KOPT-K1 (cell line): Measurements from ENCODE around the gene NMT1.

Experiments
- H3K27ac ChIP-seq: fragments of 200-600 bp; sonication (generic); 2 replicates; pipeline ENCODE4 v1.5.1; 2016; ENCODE audit warnings: antibody characterized with exemption, mild to moderate bottlenecking, low read depth, low read length; ENCODE audit not compliant: poor library complexity, severe bottlenecking
- H3K36me3 ChIP-seq: fragments of 200-600 bp; sonication (generic); 2 replicates; pipeline ENCODE4 v1.5.1; 2017; ENCODE audit warnings: antibody characterized with exemption, mild to moderate bottlenecking, low read length, moderate library complexity; ENCODE audit not compliant: insufficient read depth
- H3K9me3 ChIP-seq: fragments of 200-600 bp; sonication (generic); 2 replicates; pipeline ENCODE4 v1.5.1; 2017; ENCODE audit warnings: antibody characterized with exemption, low read length, mild to moderate bottlenecking; ENCODE audit not compliant: insufficient read depth, poor library complexity, severe bottlenecking

NMT1 gene

DNA sequence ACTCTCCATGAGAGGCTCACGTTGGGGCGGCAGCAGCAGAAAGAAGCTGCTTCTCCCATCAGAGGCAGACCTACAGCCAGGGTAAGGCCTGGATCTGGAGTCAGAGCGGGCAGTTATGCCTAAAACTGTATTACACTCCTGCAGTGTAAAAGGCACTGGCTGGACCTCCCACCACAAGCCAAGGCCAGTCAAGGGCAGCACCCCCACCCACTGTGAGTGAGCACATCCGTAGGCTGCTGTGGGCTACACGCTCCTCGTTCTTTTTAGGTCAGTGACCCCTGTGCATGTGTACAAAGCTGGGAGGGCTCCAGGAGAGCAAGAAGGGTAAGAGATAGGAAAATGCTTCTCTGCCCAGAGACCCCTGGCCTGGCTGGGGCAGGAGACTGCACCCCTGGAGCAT lies 30.4 kb upstream of the NMT1 start:
- no peaks in the 10 kb centered on the region for H3K9me3 ChIP-seq
- H3K27ac ChIP-seq, result no peak overlapping the region
- peaks cover 82% of the 10 kb centered on the region for H3K36me3 ChIP-seq

DNA sequence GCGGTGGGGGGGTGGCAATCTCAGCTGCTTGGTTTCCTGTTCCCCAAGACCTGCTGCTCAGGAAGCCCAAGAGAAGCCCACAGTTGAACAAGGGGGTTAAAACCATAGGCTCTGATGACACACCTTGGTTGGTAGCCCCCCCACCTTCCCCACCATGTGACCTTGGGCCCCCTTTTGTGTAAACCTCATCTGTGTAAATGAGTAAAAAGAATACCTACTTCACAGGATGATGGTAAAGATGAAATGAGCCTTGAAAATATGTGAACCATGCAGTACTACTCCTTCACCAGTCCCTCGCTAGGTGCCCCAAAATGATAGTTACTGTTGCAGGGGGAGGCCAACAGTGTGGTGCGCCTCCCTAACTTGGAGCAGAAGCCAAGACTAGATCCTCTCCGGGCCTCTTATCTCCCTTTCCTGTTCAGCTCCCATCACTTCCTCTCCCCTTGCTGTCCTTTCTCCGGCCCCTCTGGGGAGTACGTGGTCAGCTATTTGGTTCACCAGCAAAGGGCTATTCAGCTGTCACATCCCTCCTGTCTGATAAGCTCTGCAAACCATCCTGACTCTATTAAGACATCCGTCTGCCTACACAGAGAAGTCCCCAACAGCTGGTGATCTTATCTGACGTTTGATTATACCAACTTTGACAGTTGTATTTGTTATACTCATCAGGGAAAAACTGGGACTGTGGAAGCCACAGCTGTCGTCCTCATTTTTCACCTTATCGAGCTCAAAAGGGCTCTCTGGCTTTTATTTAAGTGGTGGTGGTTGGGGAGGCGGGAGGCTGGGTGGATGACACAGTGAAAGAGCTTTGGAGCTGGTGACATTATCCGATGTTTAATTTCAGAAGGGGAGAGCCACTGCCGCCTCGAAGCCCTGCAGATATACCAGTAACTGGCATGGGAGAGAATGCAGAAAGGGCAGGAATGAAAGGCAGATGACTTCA lies 29.6 kb upstream of the NMT1 start:
- Histone ChIP-seq H3K36me3 (peaks cover 84% of the 10 kb centered on the region), H3K9me3 (no peaks in the 10 kb centered on the region), H3K27ac (no peak overlapping the region)

DNA sequence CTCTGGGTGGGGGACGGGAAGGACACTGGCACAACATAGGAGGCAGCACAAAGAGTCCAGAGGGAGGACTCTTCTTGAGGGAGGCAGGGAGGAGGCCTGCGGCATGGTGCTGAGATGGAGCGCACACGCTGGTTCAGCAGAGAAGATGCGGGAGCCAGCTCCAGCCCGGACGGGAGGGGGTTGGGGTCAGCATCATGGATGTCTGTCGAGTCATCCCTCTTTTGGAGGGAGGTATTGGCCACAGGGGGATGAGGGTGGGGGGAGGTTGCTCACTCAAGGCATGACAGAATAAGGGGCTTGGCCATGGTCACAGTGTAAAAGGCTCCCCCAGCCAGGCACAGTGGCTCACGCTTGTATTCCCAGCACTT lies 29.0 kb upstream of the NMT1 start:
- Histone ChIP-seq H3K9me3 (no peaks in the 10 kb centered on the region), H3K36me3 (peaks cover 78% of the 10 kb centered on the region), H3K27ac (no peak overlapping the region)

DNA sequence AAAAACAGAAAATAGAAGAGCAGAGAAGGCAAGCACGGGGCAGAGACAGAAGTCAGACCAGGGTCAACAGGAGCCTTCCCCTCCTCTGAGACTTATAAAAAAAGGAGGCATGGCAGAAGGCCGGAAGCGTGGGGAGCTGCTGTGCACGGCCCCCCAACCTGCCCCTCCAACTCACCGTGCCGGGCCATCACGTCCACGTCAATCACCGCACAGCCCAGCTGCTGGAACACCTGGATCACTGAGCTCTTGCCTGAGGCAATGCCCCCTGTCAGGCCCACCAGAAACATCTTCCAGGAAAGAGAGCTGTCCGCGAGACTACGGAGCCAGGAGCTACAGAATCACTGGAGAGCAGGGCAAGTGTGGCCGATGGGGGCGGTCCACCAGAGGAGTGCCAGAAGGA lies 26.5 kb upstream of the NMT1 start:
- H3K9me3 ChIP-seq, result no peaks in the 10 kb centered on the region
- peaks cover 73% of the 10 kb centered on the region for H3K36me3 ChIP-seq

DNA sequence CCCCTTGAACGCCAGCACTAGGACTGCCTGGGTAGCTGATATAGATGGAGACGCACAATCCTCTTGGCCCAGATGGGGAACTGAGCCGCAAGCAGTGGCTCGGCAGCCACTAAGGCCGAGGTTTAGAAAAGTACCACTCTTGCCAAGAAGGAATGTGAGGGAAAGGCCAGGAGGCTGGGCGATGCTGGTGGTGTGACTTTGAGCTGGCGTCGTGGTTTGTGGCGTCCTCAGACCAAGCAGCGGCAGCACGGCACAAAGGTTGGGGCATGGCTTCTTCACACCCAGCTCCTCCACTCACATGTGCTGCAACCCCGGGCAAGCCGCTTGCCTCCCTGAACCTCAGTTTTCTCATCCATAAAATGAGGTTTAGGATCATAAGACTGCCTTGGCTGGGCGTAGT lies 25.3 kb upstream of the NMT1 start:
- H3K27ac ChIP-seq, result no peak overlapping the region
- no peaks in the 10 kb centered on the region for H3K9me3 ChIP-seq
- peaks cover 61% of the 10 kb centered on the region for H3K36me3 ChIP-seq

More for the DNA sequence above, 26.5 kb upstream of the NMT1 start:
- H3K27ac ChIP-seq, result no peak overlapping the region

DNA sequence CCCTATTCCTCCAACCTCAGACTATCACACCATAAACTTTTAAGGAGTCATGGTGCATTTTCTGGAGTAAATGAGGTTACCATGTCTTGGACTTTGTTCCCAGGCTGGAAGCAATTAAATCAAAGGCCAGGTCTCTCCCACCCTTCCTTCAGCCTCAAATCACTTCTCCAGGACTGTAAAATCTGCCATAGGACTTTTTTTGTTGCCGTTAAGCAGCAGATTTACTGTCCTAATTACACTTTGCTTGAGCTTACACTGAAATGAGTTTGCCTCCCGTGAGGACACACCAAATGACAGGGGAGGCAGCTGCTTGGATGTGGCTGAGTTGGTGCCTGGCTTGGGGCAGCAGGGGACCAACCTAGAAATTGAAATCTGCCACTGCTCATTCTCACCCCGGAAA lies 24.4 kb upstream of the NMT1 start:
- Histone ChIP-seq H3K9me3 (no peaks in the 10 kb centered on the region), H3K27ac (no peak overlapping the region), H3K36me3 (peaks cover 57% of the 10 kb centered on the region)

DNA sequence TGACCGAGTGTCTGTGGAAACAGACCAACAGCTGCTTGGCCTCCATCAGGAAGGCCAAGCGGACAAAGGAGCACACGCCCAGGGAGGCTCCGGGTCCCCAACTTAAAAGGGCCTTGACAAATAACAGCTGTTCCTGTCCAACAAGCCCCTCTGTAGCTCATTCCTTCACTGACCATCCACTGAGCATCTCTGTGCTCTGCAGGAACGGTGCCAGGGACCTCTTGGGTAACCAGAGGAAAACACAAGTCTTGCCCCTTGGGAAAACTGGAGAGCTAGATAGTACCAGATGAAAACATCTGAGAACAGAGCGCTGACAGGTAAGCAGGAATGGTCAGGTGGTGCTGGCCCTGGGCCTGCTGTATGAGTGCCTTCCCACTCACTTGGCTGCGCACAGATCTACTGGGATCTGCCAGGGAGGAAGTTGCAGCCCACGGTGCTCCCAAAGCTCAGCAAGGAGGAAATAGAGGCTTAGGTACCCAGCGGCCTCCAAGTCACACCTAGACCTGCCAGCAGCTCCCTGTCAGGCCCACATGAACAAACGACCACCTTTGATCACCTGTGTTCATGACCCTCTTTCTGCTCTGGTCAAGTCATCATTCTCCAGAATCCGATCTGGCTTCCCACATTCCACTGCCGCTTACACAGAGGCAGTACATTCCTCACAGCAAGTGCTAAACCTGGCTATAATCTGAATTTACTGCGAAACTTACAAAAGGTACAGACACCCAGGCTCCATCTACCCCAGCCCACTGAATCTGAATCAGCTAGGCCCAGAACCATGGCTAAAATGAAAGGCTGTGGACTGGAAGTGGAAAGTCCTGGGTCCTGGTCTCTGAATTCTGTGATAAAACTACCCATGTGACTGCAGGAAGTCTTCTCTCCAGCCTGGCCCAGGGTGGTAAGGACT lies 22.1 kb upstream of the NMT1 start:
- Histone ChIP-seq H3K27ac (no peak overlapping the region), H3K9me3 (no peaks in the 10 kb centered on the region), H3K36me3 (peaks cover 44% of the 10 kb centered on the region)

DNA sequence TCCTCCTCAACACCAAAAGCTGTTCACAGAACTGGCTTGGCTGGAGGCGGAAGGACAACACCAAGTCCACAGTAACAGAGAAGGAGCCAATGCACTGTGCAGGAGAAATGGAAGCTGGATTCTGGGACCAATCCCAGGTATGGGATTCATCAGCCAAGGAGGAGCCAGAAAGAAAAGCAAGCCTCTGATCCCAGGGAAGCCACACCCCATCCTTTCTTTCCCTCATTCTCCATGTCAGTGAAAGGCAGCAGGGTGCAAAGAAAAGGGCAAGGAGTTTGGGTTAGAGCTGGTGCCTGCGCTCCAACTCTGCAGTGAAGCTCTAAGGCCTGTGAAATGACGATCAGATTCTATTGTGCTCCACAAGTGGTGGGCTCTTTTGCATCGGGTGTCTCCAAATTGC lies 20.7 kb upstream of the NMT1 start:
- Histone ChIP-seq H3K9me3 (no peaks in the 10 kb centered on the region), H3K27ac (no peak overlapping the region)

DNA sequence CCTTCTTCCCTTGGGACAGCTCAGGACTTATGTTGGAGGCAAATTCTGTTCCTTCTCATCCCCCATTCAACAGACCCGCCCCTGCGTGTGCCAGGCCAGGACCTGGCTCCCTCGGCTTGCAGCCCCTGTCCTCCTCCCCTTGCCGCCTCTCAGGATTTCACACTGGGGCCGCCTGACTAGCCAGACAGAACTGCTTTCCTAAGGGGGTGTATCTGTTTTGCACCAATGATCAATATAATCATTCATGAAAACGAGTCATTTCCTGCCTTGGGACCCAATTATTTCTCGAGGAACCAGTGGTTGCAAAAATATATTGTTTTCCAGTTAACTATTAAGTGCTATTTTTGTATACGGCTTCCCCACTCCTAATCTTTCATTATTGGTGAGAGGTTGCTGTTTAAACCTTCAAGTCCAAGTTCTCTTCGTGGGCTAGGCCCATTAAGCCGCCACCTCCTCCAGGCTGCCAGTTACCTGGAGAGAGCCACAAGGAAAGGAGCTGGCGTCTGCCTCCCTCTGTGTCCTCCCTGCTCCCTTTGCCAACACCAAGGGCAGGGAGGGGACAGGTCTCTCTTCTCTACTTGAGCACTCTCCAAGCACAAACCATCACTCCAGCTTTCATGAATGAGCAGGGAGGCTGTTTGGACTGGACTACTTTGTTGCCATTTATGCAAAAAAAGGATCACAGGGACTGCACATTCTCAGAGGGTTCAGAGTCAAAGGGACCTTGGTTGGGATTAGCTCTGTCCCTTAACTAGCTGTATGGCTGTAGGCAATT lies 18.6 kb upstream of the NMT1 start:
- Histone ChIP-seq H3K27ac (no peak overlapping the region), H3K36me3 (peaks cover 33% of the 10 kb centered on the region), H3K9me3 (no peaks in the 10 kb centered on the region)

More for the DNA sequence above, 20.7 kb upstream of the NMT1 start:
- H3K36me3 ChIP-seq, result peaks cover 33% of the 10 kb centered on the region

DNA sequence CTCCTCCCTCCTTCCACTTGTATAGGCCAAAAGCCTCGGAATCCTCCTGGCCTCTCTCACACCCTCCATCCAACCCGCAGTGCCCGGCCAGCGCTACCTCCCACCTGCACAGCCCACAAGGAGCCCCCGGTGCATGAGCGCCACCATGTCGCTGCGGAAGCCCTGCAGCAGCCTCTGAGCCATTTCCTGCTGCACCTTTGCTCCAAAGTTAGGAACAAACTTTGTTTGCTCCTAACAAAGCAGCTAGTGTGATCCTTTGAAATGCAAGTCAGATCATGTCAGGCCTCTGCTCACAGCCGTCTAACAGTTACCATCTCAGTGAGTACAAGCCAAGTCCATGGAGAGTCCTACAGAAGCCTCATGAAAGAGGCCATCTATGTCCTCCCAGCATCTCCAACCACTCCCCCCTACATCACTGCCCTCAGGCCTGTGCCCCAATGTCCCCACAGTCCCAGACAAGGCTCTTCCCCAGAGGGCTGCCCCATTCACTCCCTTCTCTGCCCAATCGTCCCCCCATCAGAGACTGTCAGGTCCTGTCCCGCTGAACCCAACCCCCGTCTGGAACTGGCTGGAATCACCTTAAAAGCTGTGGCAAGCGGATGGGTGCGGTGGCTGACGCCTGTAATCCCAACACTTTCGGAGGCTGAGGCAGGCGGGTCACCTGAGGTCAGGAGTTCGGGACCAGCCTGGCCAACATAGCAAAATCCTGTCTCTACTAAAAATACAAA lies 17.1 kb upstream of the NMT1 start:
- H3K9me3 ChIP-seq, result no peaks in the 10 kb centered on the region
- H3K27ac ChIP-seq, result no peak overlapping the region
- peaks cover 33% of the 10 kb centered on the region for H3K36me3 ChIP-seq

DNA sequence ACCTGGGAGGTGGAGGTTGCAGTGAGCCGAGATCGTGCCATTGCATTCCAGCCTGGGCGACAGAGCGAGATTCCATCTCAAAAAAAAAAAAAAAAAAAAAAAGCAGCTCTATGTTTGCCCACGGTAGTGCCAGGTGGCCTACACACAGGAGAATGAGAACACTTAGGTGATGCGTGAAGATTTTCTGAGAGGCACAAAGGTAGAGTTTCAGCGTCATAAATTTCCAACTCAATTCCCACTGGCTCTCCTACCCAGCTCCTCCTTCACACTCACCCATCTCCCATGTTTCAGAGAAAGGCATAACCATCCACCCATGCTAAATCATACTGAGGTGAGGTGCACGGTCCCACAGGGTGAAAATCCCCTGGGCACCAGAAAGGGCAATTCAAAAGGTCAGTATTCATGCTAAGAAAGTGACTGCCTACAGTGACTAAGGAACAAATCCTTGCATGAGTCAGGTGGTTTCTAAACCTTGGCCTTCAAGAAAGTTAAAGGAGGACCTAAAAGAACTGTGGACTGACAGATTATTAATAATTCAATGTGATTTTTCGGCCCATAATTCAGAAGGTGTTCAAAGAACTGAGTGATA lies 14.5 kb upstream of the NMT1 start:
- no peak overlapping the region for H3K27ac ChIP-seq
- H3K36me3 ChIP-seq, result peaks cover 25% of the 10 kb centered on the region
- H3K9me3 ChIP-seq, result no peaks in the 10 kb centered on the region

DNA sequence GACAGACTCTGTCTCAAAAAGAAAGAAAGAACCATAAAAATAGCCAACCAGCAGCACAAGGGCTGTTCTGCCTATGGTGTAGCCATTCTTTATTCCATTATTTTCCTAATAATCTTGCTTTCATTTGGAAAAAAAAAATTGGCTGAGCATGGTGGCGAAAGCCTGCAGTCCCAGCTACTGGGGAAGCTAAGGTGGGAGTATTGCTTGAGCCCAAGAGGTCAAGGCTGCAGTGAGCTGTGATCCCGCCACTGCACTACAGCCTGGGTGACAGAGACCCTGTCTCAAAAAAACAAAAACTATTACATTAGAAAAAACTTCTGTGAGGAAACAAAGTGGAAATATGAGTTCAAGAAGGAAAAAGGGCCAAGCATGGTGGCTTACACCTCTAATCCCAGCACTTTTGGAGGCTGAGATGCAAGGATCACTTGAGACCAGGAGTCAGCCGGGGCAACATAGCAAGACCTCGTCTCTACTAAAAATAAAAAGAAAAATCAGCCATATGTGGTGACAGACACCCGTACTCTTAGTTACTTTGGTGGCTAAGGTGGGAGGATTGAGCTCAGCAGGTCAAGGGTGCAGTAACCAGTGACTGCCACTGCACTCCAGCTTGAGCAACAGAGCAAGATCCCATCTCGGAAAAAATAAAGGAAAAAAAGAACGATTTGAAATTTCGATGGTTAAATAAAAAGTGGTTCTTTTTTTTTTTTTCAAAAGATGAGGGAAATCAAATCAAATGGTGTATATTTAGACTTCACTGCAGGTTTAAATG lies 12.1 kb upstream of the NMT1 start:
- Histone ChIP-seq H3K9me3 (no peaks in the 10 kb centered on the region), H3K27ac (no peak overlapping the region), H3K36me3 (peaks cover 15% of the 10 kb centered on the region)

DNA sequence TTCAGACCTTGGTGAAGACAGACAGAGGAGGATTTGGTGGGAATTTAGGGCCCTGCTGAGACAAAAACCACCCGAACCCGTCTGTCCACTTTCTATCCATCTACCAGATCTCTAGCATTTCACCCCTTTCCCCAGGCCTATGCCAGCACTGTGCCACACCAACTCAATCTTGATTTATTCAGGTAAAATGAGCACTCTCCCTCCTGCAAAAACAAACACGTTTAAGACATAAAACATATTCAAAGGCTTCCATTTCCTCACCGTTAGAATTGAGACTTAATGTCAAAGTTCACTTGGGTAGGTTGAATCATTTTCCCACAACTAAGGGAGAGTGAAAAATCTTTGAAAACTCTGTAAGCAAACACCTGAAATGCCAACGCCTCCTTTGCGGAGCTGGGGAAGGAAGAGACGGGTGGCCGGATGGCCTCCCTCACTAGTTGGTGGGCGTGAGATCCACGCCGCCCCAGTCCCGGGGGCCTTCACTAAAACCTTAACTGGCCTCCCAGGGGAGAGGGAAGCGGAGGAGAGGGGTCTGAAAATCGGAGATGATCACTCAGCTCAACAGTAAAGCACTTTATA lies 10.5 kb upstream of the NMT1 start:
- peaks cover 14% of the 10 kb centered on the region for H3K36me3 ChIP-seq
- peak overlapping the region; percentile 95 for H3K27ac ChIP-seq
- no peaks in the 10 kb centered on the region for H3K9me3 ChIP-seq
